GM21528 (cell line): ENCODE data around the gene NCOR1.

Experiments used
- ATAC-seq: cut with Tn5 transposase; IDR thresholded peaks from one replicate; pipeline ENCODE4 v1.9.1; 2021; ENCODE audit warnings: mild to moderate bottlenecking, moderate library complexity; ENCODE audit not compliant: unreplicated experiment, low FRiP score

NCOR1 gene

GRCh38 chr17:16044487-16044886 is 170.8 kb downstream of the NCOR1 start:
- ATAC-seq = no peak

DNA sequence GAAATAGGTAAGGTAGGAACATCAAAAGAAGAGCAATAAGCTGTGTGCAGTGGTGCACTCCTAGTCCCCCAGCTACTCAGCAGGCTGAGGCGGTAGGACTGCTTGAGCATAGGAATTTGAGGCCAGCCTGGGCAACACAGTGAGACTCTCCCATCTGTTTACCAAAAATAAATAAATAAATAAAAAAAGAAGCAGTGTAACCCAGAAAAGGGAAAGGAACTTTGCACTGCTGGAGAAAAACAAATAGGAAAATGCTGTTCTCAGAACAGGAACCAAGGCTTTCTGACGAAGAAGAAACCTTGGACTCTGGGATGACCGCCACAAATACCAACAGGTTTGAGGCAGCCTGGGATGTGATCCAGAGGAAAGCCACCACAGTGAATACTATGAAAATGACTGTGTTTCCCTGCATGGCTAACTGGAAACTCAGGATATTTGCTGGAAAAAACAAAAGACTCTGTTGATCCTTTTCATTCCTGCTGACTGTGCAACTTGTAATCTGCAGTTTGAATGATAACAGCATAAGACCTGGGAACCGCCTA is 174.6 kb downstream of the NCOR1 start:
- ATAC-seq = no peak

DNA sequence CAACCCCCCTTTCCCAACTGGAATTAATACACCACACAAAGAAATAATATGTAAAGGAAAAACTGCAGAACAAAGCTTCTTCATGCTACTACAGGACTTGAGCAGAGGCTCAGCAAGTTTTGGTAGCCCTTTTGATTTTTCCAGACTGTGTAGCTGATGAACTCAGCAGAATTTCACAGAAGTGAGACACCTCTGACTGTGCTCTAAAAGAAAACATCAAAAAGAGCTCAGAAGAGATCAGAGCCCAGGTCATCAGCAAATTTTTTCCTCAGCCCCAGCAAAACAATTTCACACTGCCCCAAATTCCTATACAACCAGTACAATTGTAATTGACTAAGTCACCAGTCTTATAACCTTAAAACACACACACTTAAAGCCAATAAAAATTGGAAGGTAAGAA is 177.7 kb downstream of the NCOR1 start:
- ATAC-seq = no peak

- ATAC-seq = no peak
Measured at GRCh38 chr17:16036261-16036660, 179.1 kb downstream of the NCOR1 start.

DNA sequence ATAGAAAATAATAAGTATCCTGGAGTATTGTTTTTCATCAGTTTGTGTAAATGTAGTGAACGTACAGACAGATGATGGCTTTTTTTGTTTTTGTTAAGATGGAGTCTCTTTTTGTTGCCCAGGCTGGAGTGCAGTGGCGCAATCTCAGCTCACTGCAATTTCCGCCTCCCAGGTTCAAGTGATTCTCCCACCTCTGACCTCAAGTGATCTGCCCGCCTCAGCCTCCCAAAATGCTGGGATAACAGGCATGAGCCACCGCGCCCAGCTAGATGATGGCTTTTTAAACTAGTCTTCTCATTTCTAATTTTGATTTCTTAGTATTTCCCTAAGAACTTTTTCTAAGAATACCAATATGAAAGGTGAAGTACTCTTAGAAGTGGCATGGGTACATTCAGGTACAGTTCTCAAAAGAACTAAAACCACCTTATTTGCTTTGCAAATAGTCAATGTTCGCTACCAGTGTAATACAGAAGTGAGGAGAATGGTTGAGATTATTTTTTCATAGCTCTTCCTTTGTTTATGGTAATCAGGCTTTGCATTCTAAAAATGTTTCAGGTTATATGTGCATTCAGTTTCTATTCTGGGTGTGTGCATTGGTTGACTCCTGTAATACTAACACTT is 181.5 kb downstream of the NCOR1 start:
- ATAC-seq = no peak

DNA sequence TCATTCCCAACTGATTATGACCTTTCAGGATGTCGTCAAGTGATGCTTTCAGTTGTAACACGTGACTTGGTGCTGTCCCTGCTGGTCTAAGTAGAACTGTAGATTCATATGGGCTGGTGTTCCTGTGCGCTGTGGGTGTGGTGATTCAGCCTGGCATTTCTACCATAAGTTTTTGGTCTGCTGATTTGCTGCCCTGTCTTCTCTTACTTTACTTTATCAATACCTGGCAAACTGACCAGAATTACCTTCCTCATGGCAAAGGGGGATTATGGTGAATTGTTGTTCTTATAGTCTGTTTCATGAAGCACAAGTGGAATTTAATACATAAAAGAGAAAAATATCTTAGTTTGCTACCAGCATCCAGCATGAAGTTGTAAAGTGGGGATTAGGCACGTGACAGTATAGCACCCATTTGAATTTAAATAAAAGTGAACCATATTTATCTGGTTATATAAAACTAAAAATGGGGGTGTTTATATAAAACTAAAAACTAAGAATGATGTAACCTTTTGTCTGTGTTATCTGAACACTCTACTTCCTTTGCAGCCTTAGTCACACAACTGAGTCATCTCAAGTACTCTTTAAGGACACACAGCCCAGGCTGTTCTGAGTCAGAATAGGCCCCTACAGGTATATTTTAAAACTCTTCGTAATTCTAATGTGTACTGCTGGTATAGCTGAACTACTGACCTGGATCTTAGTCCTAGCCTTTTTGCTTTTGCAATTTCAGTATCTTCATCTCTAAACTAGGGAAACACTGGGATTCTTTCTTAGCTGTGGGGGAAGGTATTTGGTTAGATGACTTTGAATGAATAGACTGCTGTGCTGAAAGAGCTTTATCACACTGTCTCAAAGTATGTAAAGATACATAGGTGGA is 187.4 kb downstream of the NCOR1 start:
- ATAC-seq = peak; percentile 70

DNA sequence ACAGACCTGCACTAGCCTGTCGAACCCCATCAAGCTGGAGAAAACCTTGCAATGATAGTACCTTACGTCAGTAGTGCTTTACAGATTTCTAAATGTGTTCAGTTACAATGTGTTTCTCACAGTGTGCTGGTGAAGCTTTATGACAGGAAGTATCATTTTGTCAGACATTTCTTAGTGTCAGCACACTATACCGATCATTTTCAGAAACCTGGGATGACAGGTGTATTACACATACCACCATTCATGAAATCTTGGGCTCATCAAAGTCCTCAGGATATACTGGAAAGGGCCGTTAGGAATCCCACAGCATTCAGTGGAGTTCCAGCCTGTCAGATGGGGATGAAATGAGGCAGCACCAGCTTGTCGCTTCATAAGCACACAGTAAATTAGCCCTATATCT is 188.4 kb downstream of the NCOR1 start:
- no peak for ATAC-seq

DNA sequence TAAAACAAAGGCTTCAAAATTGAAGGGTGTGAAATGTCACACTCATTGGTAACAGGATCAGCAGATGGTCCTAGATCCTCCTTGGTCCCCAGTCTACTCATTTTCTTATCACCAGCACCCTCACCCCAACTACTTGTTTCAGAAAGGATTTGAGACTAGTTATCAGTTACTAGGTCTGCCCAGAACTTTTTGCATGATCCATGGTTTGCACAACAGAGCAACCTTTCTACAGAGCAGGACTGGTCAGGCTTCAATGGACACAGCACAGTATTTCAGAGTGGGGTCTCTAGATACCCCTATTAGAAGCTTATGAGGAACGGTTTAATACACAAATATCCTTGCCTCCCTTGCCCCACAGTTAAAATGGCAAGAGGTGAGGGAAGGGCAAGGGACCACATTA is 190.1 kb downstream of the NCOR1 start:
- no peak for ATAC-seq

- no peak for ATAC-seq
Measured at GRCh38 chr17:16023881-16024280, 191.5 kb downstream of the NCOR1 start.

DNA sequence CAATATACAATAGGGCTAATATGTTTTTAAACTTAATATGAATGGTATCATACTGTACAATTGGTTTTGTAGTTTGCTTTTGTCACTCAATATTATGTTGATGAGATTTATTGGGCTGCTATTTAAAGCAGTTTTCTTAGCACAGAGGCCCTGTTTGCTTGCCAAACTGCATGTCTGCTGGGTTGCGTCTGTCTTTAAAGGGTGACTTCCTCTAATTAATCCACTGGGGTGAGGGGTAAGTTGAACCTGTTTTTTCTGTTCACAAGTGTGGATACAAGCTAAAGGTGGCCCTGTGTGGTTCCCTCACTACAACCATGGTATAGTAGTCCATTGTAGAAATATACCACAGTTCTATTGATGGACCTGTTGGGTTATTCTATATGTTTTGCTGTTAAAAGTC is 196.0 kb downstream of the NCOR1 start:
- ATAC-seq = no peak

- ATAC-seq = no peak
Measured at GRCh38 chr17:16013943-16014407, 201.4 kb downstream of the NCOR1 start.

DNA sequence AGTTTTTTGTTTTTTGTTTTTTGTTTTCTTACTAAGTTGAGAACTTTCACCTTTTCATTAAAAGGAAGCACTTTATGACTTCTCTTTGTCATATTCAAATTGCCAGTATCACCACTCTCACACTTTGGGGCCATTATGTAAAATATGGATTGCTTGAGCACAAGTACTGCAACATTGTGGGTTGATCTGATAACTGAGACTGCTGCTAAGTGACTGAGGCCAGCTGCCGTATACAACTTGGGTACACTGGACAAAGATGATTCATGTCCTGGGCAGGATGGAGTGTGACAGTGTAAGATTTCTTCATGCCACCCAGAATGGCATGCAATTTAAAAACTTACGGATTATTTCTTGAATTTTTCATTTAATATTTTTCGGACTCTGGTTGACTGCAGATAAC is 207.9 kb downstream of the NCOR1 start:
- no peak for ATAC-seq

GRCh38 chr17:16005636-16006035 is 209.7 kb downstream of the NCOR1 start:
- ATAC-seq = no peak

GRCh38 chr17:16003841-16004240 is 211.5 kb downstream of the NCOR1 start:
- ATAC-seq = no peak

DNA sequence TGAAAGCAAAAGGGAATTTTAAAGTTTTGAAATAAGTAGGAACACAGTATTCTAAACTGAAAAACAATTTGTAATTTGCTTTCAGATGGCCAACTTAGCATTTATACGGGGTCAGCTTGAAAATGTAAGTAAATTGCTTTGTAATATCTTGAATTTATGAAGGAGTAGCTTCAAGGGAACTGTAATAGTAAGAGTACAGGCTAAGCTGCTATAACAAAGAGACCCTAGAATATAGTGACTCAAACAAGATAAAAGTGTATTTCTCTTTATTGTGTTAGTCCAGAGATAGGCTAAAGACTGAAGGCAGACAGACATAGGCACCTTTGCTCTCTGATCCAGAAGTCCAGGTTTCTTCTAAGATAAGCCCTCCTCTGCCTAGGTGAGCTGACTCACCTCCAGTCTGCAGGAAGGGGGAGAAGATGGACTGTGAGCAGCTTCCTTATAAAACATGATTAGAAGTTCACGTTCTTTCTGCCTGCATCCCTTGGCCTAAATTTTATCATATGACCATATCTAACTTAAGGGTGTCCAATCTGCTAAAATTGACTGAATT is 212.6 kb downstream of the NCOR1 start:
- ATAC-seq = no peak

GRCh38 chr17:16001226-16001897 is 214.0 kb downstream of the NCOR1 start:
- ATAC-seq = no peak

DNA sequence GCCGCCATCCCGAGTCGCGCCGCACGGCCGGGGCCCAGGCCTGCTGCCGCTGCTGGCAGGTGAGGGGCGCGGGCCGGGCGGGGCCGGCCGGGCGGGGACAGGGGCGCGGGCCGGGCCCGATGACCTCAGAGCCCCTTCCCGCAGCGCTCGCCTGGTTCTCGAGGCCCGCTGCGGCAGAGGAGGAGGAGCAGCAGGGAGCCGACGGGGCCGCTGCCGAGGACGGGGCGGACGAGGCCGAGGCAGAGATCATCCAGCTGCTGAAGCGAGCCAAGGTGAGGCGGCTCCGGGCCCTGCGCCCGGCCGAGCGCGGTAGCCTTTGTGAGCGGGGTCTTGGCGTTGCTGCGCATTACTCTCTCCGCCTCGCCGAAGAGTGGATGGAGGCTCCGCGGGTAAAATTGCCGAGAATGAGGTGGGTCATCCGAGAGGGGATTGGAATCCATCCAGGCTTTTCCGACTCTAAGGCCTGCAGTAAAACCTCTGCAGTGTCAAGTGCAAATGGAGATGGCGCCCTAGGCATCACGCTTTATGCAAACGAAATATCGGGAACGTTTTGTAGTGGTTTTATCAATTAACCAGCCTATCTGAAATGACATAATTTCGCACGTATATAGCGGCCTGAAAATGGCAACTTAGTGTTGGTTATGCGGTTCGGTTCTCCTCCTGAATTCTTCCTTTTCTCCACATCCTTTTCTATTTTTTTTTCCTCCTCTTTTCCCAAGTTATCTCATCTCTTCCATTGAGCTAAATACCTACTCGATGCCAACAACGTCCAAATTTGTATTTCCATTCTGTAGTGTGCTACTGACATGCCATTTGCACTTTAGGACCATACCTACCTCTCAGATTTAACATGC is 215.1 kb downstream of the NCOR1 start:
- ATAC-seq = peak; percentile 48

DNA sequence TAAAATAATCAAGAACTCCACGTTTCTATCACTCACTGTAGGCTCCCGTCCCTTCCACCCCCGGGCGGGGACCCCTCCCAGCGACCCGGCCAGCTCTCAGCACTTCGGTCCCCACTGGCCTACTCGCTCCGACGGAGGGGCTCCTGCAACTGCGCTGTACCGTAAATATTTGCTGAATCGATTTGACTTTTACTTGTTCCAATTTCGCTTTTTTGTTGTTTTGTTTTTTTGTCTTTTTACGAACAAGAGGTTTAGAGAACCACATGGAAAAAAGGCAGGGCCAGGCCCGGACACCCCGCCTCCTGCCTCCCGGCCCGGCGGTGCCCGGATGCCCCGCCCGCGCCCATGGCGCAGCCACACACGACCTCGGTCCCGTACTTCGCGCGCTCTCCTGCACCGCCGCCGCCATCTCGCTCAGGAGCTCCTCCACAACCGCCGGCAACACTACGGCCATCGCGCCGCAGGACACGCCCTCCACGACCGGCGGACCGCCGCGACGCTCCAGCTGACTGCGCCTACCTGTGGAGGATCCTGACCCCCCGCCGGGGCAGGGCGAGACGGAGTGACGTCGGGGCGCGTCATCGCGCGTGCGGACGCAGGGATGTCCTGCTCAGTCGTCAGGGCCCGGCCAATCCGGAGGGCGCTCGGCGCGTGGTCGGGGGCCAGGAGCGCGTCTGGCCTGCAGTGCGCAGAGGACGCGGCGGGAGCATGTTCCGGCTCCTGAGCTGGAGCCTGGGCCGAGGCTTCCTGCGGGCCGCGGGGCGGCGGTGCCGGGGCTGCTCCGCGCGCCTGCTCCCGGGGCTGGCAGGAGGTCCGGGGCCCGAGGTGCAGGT is 216.0 kb downstream of the NCOR1 start, which contains the start of the genes TTC19 and ZSWIM7:
TSS of gene TTC19 (plus strand) at position 684 of the 833 bp plus-strand sequence. CDS start at position 709, 25 bp downstream.
TSS of gene ZSWIM7 (minus strand) at position 564 of the 833 bp plus-strand sequence. CDS start at position 454, 110 bp downstream.
- ATAC-seq = peak; percentile 96
